ENCODE data around the gene ITSN2. TPM values are rescaled to one million over a fixed set of nuclear protein-coding genes. Genes with fewer than 3 reads are reported as not detected.

The ITSN2 gene
- total RNA-seq, 1 donor from 2014 or later: 52.5 TPM

DNA sequence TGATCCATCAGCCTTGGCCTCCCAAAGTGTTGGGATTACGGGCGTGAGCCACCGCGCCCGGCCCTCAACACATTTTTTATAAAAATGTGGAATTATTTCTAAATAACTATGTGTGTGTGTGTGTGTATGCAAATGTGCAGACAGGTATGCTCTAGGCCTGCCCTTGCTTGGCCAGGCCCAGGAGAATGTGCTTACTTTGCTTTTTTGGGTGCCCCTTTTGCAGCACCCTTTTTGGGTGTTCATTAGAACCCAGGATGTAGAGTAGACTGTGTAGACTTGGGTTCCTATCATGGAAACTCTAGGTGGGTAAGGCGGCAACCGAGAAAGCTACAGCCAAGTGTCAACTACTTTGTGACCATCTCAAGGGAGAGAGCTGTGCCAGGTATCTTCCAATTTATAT, 11.7 kb upstream of the ITSN2 start:
- Histone ChIP-seq H3K4me1 (no peaks in the 10 kb centered on the region), H3K36me3 (no peaks in the 10 kb centered on the region), H3K9me3 (no peaks in the 10 kb centered on the region), H3K4me3 (no peak overlapping the region), H3K27ac (no peak overlapping the region), H3K27me3 (no peaks in the 10 kb centered on the region)
- no peak for TF ChIP-seq POLR2AphosphoS5 (IDR thresholded peaks at IDR 0.05; ENCODE audit: insufficient read depth in 1 of 2, low read depth in 1 of 2)
- intact Hi-C loops (cut with DNase I): no loop called here
- DNase-seq (ENCODE audit: extremely low spot score in 2 of 2): no peak

DNA sequence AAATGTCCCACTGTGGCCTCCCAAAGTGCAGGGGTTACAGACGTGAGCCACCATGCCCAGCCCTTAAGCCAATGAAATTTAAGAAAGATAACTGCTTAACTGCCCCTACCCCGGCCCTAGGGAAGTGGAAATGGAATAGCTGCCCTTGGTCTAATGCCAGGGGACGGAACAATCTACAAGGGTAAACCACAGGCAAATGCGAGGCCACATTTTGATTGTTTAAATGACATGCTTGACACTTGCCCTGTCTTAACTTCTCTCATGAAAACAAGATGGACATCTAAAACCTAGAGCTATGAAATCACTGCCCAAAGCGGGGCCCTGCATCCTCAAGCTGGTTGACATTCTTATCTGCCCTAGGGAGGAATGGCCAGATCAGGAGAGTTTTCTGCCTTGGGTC, 5.5 kb upstream of the ITSN2 start:
- Histone ChIP-seq H3K36me3 (no peaks in the 10 kb centered on the region), H3K27ac (no peak overlapping the region)

GRCh38 chr2:24365051-24365450, 4.7 kb upstream of the ITSN2 start:
- no peaks in the 10 kb centered on the region for H3K36me3 ChIP-seq
- no peaks in the 10 kb centered on the region for H3K27me3 ChIP-seq
- no peaks in the 10 kb centered on the region for H3K9me3 ChIP-seq
- DNase-seq (ENCODE audit: extremely low spot score in 2 of 2): no peak
- no peak overlapping the region for H3K27ac ChIP-seq
- no peak overlapping the region for H3K4me3 ChIP-seq
- intact Hi-C loops (cut with DNase I): no loop called here
- H3K4me1 ChIP-seq: peaks cover 17% of the 10 kb centered on the region
- TF ChIP-seq POLR2AphosphoS5 (IDR thresholded peaks at IDR 0.05; ENCODE audit: insufficient read depth in 1 of 2, low read depth in 1 of 2): peak; percentile 57 to 80
- no peak for TF ChIP-seq CTCF (IDR thresholded peaks at IDR 0.05)

More for the DNA sequence above, 5.5 kb upstream of the ITSN2 start:
- Histone ChIP-seq H3K4me3 (no peak overlapping the region), H3K9me3 (no peaks in the 10 kb centered on the region), H3K4me1 (peaks cover 14% of the 10 kb centered on the region), H3K27me3 (no peaks in the 10 kb centered on the region)
- TF ChIP-seq CTCF (IDR thresholded peaks at IDR 0.05) (no peak), POLR2A (IDR thresholded peaks at IDR 0.05) (no peak), POLR2AphosphoS5 (IDR thresholded peaks at IDR 0.05; ENCODE audit: insufficient read depth in 1 of 2, low read depth in 1 of 2) (no peak)
- no peak for DNase-seq (ENCODE audit: extremely low spot score in 2 of 2)
- intact Hi-C loops (cut with DNase I): no loop called here

DNA sequence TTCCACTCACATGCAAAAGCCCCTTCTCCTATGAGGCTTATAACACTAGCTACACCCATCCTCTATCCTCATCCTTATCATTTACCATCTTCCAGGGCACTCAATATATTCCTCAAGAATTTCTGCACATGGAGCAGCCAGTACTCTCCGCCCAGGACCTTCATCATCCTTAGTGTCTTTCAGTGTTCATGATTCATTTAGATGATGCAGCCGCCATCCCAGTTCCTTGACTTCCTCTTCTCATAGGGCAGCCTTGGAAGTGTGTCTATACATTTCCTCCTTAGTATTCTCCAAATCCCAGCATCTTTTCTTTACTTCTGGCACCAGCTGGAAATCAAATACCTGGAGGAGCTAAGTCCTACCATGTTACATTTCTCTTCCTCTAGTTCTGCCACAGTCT, 3.0 kb upstream of the ITSN2 start:
- Histone ChIP-seq H3K9me3 (no peaks in the 10 kb centered on the region), H3K4me1 (peaks cover 29% of the 10 kb centered on the region), H3K4me3 (no peak overlapping the region), H3K27ac (no peak overlapping the region), H3K27me3 (no peaks in the 10 kb centered on the region), H3K36me3 (no peaks in the 10 kb centered on the region)
- no peak for DNase-seq (ENCODE audit: extremely low spot score in 2 of 2)
- TF ChIP-seq CTCF (IDR thresholded peaks at IDR 0.05): no peak
- no peak for TF ChIP-seq POLR2AphosphoS5 (IDR thresholded peaks at IDR 0.05; ENCODE audit: insufficient read depth in 1 of 2, low read depth in 1 of 2)
- no peak for TF ChIP-seq POLR2A (IDR thresholded peaks at IDR 0.05)
- intact Hi-C loops (cut with DNase I): no loop called here

GRCh38 chr2:24362253-24362652, 1.9 kb upstream of the ITSN2 start:
- intact Hi-C loops (cut with DNase I): no loop called here
- Histone ChIP-seq H3K9me3 (no peaks in the 10 kb centered on the region), H3K36me3 (no peaks in the 10 kb centered on the region), H3K4me1 (peaks cover 35% of the 10 kb centered on the region), H3K27ac (no peak overlapping the region), H3K27me3 (no peaks in the 10 kb centered on the region), H3K4me3 (no peak overlapping the region)
- TF ChIP-seq POLR2AphosphoS5 (IDR thresholded peaks at IDR 0.05; ENCODE audit: insufficient read depth in 1 of 2, low read depth in 1 of 2): no peak
- TF ChIP-seq CTCF (IDR thresholded peaks at IDR 0.05): no peak
- no peak for TF ChIP-seq POLR2A (IDR thresholded peaks at IDR 0.05)
- no peak for DNase-seq (ENCODE audit: extremely low spot score in 2 of 2)

GRCh38 chr2:24360963-24361330, 611 bp upstream of the ITSN2 start:
- Histone ChIP-seq H3K9me3 (no peaks in the 10 kb centered on the region), H3K4me3 (peak overlapping the region; percentile 68 to 96), H3K27me3 (no peaks in the 10 kb centered on the region), H3K27ac (peak overlapping the region; percentile 97), H3K36me3 (no peaks in the 10 kb centered on the region), H3K4me1 (peaks cover 33% of the 10 kb centered on the region)
- DNase-seq (ENCODE audit: extremely low spot score in 2 of 2): no peak
- intact Hi-C loops (cut with DNase I): no loop called here
- no peak for TF ChIP-seq POLR2A (IDR thresholded peaks at IDR 0.05)
- no peak for TF ChIP-seq CTCF (IDR thresholded peaks at IDR 0.05)
- TF ChIP-seq POLR2AphosphoS5 (IDR thresholded peaks at IDR 0.05; ENCODE audit: insufficient read depth in 1 of 2, low read depth in 1 of 2): no peak
